ENCODE results near the gene ABCG1.

GRCh38 chr21:42212266-42212665 is 6.7 kb upstream of the ABCG1 start:
- no peak for TF ChIP-seq CTCF (IDR thresholded peaks at IDR 0.05)
- TF ChIP-seq CEBPB (IDR thresholded peaks at IDR 0.05), result no peak
- TF ChIP-seq RNF2 (IDR thresholded peaks at IDR 0.05; ENCODE audit: borderline replicate concordance, low read depth), result no peak
- no peak for TF ChIP-seq GATA3 (IDR thresholded peaks at IDR 0.05; ENCODE audit: borderline replicate concordance)
- TF ChIP-seq TP53 (CRISPR knock-in tag; IDR thresholded peaks at IDR 0.05), result no peak
- no peak for TF ChIP-seq PBX3 (IDR thresholded peaks at IDR 0.05)
- no peak for TF ChIP-seq POLR2A (IDR thresholded peaks at IDR 0.05; ENCODE audit: low read length)
- no peak for TF ChIP-seq MAX (IDR thresholded peaks at IDR 0.05)
- no peak for TF ChIP-seq REST (IDR thresholded peaks at IDR 0.05)
- no peak for TF ChIP-seq RCOR1 (IDR thresholded peaks at IDR 0.05; ENCODE audit: low read depth, low read length)
- TF ChIP-seq JUNB (IDR thresholded peaks at IDR 0.05), result no peak
- TF ChIP-seq KDM5A (IDR thresholded peaks at IDR 0.05), result no peak
- no peak for TF ChIP-seq ZSCAN20 (CRISPR knock-in tag; IDR thresholded peaks at IDR 0.05)
